Measurements from ENCODE around the gene P4HA3. TPM values are rescaled to one million over a fixed set of nuclear protein-coding genes. Genes with fewer than 3 reads are reported as not detected.
A peak's percentile ranks its signal among the peaks of the same experiment; 100 is the strongest.

P4HA3 gene
- total RNA-seq, 4 donors from 2014 or later: 0.71 to 2.1 (median 1.1) TPM

GRCh38 chr11:74272276-74272675 is 39.2 kb downstream of the P4HA3 start:
- DNase-seq (ENCODE audit: extremely low spot score): no peak
- Histone ChIP-seq H3K27ac (replicated peaks in 1 of 4) (no peak overlapping the region), H3K27me3 (no peaks in the 10 kb centered on the region), H3K4me3 (no peak overlapping the region), H3K4me1 (no peaks in the 10 kb centered on the region), H3K36me3 (no peaks in the 10 kb centered on the region), H3K9me3 (no peaks in the 10 kb centered on the region)
- 66% methylated on average over 4 of the region's 4 CpGs for whole genome bisulfite sequencing
- intact Hi-C loops (cut with DNase I): no loop called here
- TF ChIP-seq POLR2AphosphoS5 (IDR thresholded peaks at IDR 0.05) (no peak), POLR2A (IDR thresholded peaks at IDR 0.05; ENCODE audit: low read depth) (no peak), EP300 (IDR thresholded peaks at IDR 0.05) (no peak)
- TF ChIP-seq, protein P1, sequence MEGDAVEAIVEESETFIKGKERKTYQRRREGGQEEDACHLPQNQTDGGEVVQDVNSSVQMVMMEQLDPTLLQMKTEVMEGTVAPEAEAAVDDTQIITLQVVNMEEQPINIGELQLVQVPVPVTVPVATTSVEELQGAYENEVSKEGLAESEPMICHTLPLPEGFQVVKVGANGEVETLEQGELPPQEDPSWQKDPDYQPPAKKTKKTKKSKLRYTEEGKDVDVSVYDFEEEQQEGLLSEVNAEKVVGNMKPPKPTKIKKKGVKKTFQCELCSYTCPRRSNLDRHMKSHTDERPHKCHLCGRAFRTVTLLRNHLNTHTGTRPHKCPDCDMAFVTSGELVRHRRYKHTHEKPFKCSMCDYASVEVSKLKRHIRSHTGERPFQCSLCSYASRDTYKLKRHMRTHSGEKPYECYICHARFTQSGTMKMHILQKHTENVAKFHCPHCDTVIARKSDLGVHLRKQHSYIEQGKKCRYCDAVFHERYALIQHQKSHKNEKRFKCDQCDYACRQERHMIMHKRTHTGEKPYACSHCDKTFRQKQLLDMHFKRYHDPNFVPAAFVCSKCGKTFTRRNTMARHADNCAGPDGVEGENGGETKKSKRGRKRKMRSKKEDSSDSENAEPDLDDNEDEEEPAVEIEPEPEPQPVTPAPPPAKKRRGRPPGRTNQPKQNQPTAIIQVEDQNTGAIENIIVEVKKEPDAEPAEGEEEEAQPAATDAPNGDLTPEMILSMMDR (IDR thresholded peaks at IDR 0.05): no peak

- no peak for TF ChIP-seq POLR2A (IDR thresholded peaks at IDR 0.05; ENCODE audit: low read depth)
- TF ChIP-seq, protein P1 (IDR thresholded peaks at IDR 0.05): no peak
- TF ChIP-seq POLR2AphosphoS5 (IDR thresholded peaks at IDR 0.05): no peak
- no peak for TF ChIP-seq EP300 (IDR thresholded peaks at IDR 0.05)
- Histone ChIP-seq H3K4me3 (no peak overlapping the region), H3K27ac (replicated peaks in 1 of 4) (no peak overlapping the region), H3K27me3 (no peaks in the 10 kb centered on the region), H3K4me1 (no peaks in the 10 kb centered on the region), H3K36me3 (no peaks in the 10 kb centered on the region), H3K9me3 (no peaks in the 10 kb centered on the region)
- 66% methylated on average over 11 of the region's 11 CpGs for WGBS
- no peak for DNase-seq (ENCODE audit: extremely low spot score)
- intact Hi-C loops (cut with DNase I): no loop called here
Measured at GRCh38 chr11:74269161-74269811, 42.2 kb downstream of the P4HA3 start.

DNA sequence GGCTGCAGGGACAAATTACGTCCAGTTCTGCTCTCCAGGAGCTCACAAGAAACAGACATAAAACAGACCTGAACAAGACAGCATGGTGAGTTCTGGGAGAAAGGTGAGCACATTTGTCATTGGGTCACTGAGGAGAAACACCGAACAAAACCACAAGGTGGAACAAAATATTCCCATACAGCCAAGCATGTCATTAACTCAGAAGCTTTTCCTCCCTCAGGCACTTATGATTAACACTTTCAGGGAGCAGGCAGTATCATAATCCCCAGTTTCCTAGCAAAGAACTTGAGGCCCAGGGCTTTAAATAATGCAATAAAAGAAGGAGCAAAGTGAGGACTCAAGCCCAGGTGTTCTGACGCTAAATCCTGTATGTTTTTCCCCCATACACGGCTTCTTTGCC is 43.0 kb downstream of the P4HA3 start:
- Histone ChIP-seq H3K4me3 (no peak overlapping the region), H3K27ac (replicated peaks in 1 of 4) (no peak overlapping the region), H3K4me1 (no peaks in the 10 kb centered on the region), H3K36me3 (no peaks in the 10 kb centered on the region), H3K9me3 (no peaks in the 10 kb centered on the region), H3K27me3 (no peaks in the 10 kb centered on the region)
- WGBS: 90% methylated on average over 4 of the region's 4 CpGs
- TF ChIP-seq POLR2AphosphoS5 (IDR thresholded peaks at IDR 0.05) (no peak), EP300 (IDR thresholded peaks at IDR 0.05) (no peak), POLR2A (IDR thresholded peaks at IDR 0.05; ENCODE audit: low read depth) (no peak)
- TF ChIP-seq, protein P1 (IDR thresholded peaks at IDR 0.05): no peak
- no peak for DNase-seq (ENCODE audit: extremely low spot score)
- intact Hi-C loops (cut with DNase I): no loop called here

DNA sequence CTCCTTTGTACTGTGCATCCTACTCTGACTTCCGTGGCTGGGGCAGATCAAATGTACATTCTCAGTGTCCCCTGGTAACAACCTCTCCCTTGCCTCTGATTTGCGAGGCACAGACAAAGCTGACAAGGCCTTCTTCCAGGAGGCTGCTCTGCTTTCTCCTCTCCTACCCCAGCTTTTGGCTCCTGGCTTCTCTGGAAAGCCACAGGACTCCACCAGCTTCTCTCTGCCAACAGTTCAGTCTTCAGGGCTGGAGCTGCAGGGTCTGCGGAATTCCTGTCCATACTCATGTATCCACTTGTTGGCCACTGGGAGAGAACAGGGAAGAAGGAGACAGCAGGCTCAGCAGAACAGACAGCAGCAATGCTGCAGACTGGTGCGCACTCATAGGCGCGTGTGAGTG is 44.4 kb downstream of the P4HA3 start:
- DNase-seq (ENCODE audit: extremely low spot score): no peak
- H3K9me3 ChIP-seq: no peaks in the 10 kb centered on the region
- H3K27me3 ChIP-seq: no peaks in the 10 kb centered on the region
- no peak overlapping the region for H3K27ac ChIP-seq (replicated peaks in 1 of 4)
- H3K36me3 ChIP-seq: no peaks in the 10 kb centered on the region
- 90% methylated on average over 6 of the region's 6 CpGs for WGBS
- H3K4me3 ChIP-seq: no peak overlapping the region
- TF ChIP-seq, protein P1 (IDR thresholded peaks at IDR 0.05): no peak
- TF ChIP-seq EP300 (IDR thresholded peaks at IDR 0.05) (no peak), POLR2A (IDR thresholded peaks at IDR 0.05; ENCODE audit: low read depth) (no peak), POLR2AphosphoS5 (IDR thresholded peaks at IDR 0.05) (no peak)
- no peaks in the 10 kb centered on the region for H3K4me1 ChIP-seq
- intact Hi-C loops (cut with DNase I): no loop called here

DNA sequence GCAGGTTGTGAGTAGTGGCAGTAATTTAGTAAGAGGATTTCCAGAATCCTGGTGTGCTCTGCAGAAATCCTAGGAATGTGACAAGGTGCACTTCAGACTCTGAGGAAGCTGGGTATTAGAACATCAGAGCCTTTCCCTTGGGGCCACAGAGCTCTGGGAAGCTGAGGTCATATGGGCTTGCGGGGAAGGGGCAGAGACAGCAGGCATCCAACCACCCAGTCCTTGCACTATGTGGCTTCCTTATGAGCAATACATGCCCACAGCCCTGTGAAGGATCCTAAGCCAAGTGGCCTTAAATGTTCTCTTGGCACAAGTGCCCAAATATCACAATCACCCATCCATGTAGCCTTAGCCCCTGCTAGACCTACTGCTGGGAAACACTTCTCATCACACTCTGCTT is 46.2 kb downstream of the P4HA3 start:
- no peak overlapping the region for H3K27ac ChIP-seq (replicated peaks in 1 of 4)
- H3K27me3 ChIP-seq: no peaks in the 10 kb centered on the region
- WGBS: 88% methylated on average over 1 of the region's 1 CpG
- DNase-seq (ENCODE audit: extremely low spot score): peak; percentile 80
- TF ChIP-seq POLR2AphosphoS5 (IDR thresholded peaks at IDR 0.05): no peak
- TF ChIP-seq EP300 (IDR thresholded peaks at IDR 0.05): no peak
- no peak for TF ChIP-seq POLR2A (IDR thresholded peaks at IDR 0.05; ENCODE audit: low read depth)
- TF ChIP-seq, protein P1 (IDR thresholded peaks at IDR 0.05): no peak
- H3K9me3 ChIP-seq: no peaks in the 10 kb centered on the region
- H3K36me3 ChIP-seq: no peaks in the 10 kb centered on the region
- no peak overlapping the region for H3K4me3 ChIP-seq
- H3K4me1 ChIP-seq: no peaks in the 10 kb centered on the region
- intact Hi-C loops (cut with DNase I): no loop called here

All from esophagus muscularis mucosa (tissue), 4 donors.